WERI-Rb-1 (cell line): Measurements from ENCODE around the gene VAV2.

ENCODE experiments used
- DNase-seq: peaks from one replicate; pipeline ENCODE4 v3.0.0-alpha.2; 2020
- H3K27ac ChIP-seq: fragments of 250-450 bp; sonication (Bioruptor Pico); 2 replicates; pipeline ENCODE4 v1.5.1; 2020; ENCODE audit warnings: mild to moderate bottlenecking, moderate library complexity
- H3K27me3 ChIP-seq: fragments of 250-450 bp; sonication (Bioruptor Pico); 2 replicates; pipeline ENCODE4 v1.5.1; 2021; ENCODE audit warnings: mild to moderate bottlenecking, low read depth, moderate library complexity; ENCODE audit not compliant: insufficient read depth, severe bottlenecking
- H3K36me3 ChIP-seq: fragments of 250-450 bp; sonication (Bioruptor Pico); 2 replicates; pipeline ENCODE4 v1.5.1; 2020; ENCODE audit warnings: mild to moderate bottlenecking, moderate library complexity
- H3K4me3 ChIP-seq: 2 replicates; pipeline ENCODE4 v1.5.1; 2011; ENCODE audit warnings: low read depth, mild to moderate bottlenecking, control low read depth, low read length
- H3K9me3 ChIP-seq: fragments of 250-450 bp; sonication (Bioruptor Pico); 2 replicates; pipeline ENCODE4 v1.5.1; 2021; ENCODE audit warnings: mild to moderate bottlenecking, moderate library complexity; ENCODE audit not compliant: severe bottlenecking
- CTCF ChIP-seq: IDR thresholded peaks from 2 replicates; pipeline ENCODE4 v1.5.1; 2011; ENCODE audit warnings: low read depth, mild to moderate bottlenecking, control low read depth, inconsistent platforms, low read length

Gene VAV2

GRCh38 chr9:133851693-133852092 is 140.4 kb downstream of the VAV2 start:
- Histone ChIP-seq H3K9me3 (no peaks in the 10 kb centered on the region), H3K36me3 (peaks cover 12% of the 10 kb centered on the region), H3K27ac (no peak overlapping the region), H3K4me3 (no peak overlapping the region), H3K27me3 (no peaks in the 10 kb centered on the region)
- no peak for TF ChIP-seq CTCF
- DNase-seq = no peak

DNA sequence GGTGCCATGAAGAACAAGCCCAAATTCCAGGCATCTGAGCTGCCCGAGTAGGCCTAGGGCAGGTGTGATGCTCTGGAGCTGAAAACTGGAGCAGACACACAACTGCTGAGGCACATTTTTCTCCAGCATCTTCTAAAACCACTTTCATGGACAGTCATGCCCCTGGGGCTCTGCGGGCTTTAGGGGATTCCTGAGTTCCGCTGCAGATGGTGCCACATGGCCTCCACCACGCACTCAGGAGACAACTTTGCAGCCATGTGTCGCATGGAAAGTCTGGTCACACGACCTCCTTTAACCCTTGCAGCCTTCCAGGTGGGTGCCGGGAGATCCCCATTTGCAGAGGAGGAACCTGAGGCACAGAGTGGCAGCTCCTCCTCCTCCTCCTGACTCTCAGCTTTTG is 141.2 kb downstream of the VAV2 start:
- no peak for DNase-seq
- no peak overlapping the region for H3K27ac ChIP-seq
- no peak overlapping the region for H3K4me3 ChIP-seq
- H3K9me3 ChIP-seq = no peaks in the 10 kb centered on the region
- peaks cover 6% of the 10 kb centered on the region for H3K36me3 ChIP-seq
- TF ChIP-seq CTCF = no peak
- H3K27me3 ChIP-seq = no peaks in the 10 kb centered on the region

DNA sequence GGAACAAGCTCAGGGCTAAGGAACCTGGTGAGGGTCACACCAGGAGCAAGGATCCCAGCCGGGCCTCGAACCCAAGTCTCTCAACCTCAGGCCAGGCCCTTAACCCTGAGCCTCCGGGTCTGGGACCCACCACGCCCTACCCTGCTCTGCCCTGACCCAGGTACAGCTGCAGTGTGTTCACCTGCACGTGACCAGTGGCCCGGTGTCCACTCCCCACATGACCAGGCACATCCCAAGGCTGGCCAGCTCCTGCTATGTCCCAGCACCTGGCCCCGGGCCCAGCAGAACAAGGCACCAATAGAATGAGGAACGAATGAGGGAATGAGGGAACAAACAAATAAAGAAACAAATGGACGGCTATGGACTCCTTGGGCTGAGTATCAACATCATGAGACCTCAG is 142.0 kb downstream of the VAV2 start:
- Histone ChIP-seq H3K36me3 (peaks cover 6% of the 10 kb centered on the region), H3K9me3 (no peaks in the 10 kb centered on the region), H3K4me3 (no peak overlapping the region), H3K27ac (no peak overlapping the region), H3K27me3 (no peaks in the 10 kb centered on the region)
- no peak for DNase-seq
- TF ChIP-seq CTCF = no peak

DNA sequence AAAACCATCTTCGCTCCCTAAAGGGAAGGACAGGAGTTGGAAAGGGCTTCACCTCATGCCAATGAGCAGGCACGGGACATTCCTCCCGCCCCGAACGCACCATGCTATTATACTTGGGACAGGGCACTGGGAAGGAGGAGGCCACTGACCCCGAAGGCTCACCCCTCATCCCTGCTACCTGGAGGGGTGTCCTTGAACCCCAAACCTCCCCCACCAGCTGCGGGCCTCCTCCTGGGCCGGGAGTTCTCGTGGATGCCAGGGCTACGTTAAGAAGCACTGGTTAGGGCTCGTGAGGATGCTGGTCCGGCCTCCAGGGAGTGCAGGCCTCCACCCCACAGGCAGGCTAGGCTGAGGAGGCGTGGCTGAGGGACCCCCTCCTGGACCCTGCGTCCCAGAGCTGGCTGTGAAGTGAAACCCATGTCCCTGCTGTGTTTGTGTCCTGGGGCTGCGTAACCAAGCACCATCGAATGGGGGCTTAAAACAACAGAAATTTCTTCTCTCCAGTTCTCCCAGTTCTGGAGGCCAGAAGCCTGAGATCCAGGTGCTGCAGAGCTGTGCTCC is 142.9 kb downstream of the VAV2 start:
- no peak for DNase-seq
- no peaks in the 10 kb centered on the region for H3K9me3 ChIP-seq

DNA sequence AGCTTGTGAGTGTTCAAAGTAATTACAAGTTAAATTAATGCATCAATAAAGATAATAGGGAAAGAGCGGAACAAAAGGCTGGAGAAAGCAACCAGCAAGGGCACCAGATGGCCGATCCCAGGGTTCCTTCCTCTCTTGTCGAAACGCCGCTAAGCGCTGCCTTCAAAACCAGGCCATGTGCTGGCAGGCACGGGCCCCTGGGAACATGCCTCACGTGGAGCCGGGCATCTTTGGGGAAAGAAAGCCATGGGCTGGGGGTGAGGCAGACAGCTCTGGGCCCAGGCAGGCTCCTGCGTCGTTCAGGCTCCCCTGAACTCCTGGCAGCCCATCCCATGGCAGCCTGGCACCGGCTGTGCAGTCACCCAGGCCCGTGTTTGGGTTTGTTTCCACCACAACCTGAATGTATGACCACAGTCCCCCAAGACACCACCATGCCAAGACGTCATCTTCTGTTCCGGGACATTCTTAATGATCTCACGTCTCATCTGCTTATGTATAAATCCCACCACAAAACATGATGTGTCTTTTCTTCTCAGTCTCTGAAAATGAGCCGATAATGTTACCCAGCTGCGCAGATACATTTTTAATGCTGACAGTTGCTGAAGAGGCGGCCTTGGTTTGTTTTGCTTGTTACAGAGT is 143.5 kb downstream of the VAV2 start:
- H3K4me3 ChIP-seq = no peak overlapping the region
- TF ChIP-seq CTCF = no peak
- H3K36me3 ChIP-seq = peaks cover 4% of the 10 kb centered on the region
- no peaks in the 10 kb centered on the region for H3K27me3 ChIP-seq
- no peaks in the 10 kb centered on the region for H3K9me3 ChIP-seq
- DNase-seq = no peak
- no peak overlapping the region; the same call in 1 of the 2 replicates for H3K27ac ChIP-seq

More for the DNA sequence above, 142.9 kb downstream of the VAV2 start:
- Histone ChIP-seq H3K27me3 (no peaks in the 10 kb centered on the region), H3K27ac (no peak overlapping the region), H3K36me3 (peaks cover 4% of the 10 kb centered on the region), H3K4me3 (no peak overlapping the region)
- TF ChIP-seq CTCF = no peak
